HG02759 (cell line): Measurements from ENCODE around the gene KRT78.
"Not testable (repeated sequence)": the region's sequence is repeated elsewhere in the genome, so short reads cannot be mapped to it uniquely, and the experiment has no call there.

Experiments used
- ATAC-seq: cut with Tn5 transposase; IDR thresholded peaks from one replicate; pipeline ENCODE4 v1.9.1; 2021; ENCODE audit warnings: mild to moderate bottlenecking, moderate library complexity; ENCODE audit not compliant: unreplicated experiment

Gene KRT78

DNA sequence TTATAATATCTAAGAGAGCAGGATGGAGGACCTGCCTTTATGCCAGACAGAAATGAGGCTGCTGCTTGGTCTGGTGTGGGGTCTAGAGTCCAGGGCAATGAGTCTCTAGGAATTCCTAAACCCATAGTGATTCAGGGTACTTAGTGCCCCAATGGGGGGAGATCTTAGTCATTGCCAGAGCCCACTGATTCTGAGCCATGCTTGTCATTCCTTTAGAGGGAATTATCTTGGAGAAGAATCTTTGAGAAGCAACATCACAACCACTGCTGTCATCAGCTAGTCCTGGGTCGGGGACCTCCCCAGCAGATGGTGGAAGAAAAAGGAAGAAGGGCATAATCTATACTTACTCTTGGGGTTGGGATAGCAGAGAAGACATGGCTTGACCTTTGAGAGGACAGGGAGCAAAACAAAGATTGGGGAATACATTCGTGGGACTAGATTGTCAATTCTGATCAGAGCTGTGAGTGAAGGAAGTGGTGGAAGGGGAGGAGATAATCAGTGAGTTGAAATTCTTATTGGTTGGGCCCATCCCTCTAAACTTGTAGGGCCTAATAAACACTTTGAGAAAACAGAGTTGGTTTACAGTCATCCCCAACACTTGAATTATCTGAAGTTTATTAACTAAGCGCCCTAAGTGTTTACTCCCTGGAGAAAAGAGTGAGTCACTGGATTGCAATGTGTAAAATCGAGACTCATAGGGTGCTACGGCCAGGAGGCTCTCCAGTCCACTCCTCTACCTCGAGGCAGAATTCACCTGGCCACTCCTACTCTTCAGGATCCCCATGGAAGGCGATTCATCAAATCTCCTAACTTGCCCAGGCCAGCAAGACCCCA lies 49.9 kb downstream of the KRT78 start:
- ATAC-seq: no peak

DNA sequence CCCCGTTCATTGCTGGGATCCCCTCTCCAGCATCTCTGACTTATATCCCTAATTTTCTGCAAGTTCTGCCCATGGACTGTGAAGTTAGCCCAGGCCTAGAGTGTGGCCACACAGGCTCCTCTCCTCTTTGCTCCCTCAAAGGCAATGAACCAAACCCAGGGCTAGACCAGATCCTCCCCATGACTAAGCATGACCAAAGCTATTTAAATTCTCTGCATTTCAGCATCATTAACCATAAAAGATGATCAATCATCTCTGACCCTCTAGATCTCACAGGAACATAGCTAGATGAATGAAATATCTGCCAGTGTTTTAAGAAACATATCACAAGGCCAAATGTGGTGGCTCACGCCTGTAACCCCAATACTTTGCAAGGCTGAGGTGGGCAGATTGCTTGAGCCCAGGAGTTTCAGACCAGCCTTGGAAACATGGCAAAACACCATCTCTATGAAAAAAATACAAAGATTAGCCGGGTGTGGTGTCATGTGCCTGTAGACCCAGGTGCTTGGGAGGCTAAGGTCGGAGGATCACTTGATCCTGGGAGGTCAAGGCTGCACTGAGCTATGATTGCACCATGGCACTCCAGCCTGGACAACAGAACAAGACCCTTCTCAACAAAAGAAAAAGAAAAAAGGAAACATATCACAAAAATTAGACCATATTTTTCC lies 50.7 kb downstream of the KRT78 start:
- ATAC-seq: no peak

- ATAC-seq: no peak
Measured at GRCh38 chr12:52797529-52797894, 51.3 kb downstream of the KRT78 start.

- ATAC-seq: no peak
Measured at GRCh38 chr12:52796839-52797528, 51.8 kb downstream of the KRT78 start.

- ATAC-seq: no peak
Measured at GRCh38 chr12:52796429-52796794, 52.4 kb downstream of the KRT78 start.

DNA sequence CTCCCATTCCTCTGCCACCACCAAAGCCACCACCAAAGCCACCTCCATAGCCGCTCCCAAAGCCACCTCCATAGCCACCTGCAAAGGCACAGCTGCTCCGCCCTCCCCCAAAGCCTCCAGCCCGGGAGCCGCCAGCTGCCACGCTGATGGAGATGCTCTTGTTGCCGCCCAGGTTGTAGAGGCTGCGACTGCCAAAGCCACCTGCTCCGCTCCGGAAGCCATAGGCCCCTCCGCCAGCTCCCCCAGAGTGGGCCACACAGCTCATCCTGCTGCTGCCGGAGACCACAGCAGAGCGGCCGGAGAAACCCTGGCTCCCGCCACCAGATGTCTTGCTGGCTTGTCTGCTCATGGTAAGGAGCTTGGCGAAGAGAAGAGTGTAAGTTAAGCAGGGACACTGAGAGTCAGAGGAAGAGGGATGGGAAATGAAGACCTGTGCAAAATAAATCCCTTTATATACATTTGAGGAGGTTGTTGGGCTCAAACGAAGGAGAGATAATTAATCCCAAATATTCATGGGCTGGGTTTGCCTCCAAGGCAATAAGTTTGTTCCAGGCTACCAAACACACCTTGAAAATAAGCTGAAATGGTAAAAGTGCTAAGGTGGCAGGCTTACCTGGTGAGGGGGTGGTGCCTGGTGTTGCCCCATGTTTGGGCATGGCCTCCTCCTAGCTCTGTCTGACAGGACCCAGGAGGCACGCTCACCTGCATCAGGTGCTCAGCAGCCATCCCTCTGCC lies 52.9 kb downstream of the KRT78 start, which contains the start of gene KRT3:
KRT3 (minus strand) TSS at position 424 of the 735 bp plus-strand sequence; CDS start at position 349, 75 bp downstream.
- no peak for ATAC-seq

DNA sequence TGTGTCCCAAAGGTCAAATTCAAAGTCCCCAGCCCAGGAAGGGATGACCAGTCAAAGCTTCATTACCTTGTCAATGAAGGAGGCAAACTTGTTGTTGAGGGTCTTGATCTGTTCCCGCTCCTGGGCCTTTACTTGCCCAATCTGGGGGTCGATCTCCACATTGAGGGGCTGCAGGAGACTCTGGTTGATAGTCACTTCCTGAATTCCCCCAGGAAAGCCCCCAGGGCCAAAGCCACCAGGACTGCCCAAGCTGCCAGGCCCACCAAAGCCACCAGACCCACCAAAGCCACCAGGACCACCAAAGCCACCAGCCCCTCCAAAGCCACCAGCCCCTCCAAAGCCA lies 53.5 kb downstream of the KRT78 start:
- not testable (repeated sequence) for ATAC-seq

DNA sequence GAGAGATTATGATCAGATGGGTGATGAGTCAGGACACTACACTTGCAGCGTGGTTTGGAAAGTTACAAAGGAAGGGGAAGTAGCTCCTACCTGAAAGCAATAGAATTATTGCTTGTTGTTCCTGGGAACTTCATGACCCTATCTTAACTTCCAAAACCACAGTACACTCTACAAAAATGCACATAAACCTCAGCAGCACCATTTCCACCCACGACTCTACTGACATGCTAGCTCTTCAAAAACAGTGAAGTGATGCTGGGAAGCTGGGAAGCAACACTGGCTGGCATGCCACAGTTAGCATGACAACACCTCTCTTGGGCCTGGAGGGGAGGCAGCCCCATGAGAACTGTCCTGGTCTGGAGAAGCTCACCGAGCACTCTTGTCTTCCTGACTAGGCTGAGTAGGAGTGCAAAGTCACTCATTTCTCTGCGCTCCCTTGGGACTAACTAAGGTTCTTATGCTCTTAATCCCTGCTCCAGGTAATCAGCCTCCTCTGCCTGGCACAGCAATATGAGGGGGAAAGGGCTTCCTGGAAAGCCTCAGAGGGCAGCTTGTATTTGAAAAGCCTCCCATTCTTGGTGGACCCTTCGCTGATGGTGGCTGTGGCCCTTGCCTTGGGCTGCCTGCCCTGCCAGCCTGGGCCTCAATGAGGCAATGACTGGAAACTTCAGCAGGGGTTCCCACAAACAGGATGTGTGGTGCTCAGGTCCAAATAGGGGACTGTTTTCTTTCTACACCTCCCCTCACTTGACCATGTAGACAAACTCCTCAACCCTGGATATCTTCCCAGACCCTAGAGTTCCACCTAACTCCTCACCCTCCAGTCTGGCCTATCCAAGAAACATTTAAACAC lies 54.1 kb downstream of the KRT78 start:
- ATAC-seq: no peak

DNA sequence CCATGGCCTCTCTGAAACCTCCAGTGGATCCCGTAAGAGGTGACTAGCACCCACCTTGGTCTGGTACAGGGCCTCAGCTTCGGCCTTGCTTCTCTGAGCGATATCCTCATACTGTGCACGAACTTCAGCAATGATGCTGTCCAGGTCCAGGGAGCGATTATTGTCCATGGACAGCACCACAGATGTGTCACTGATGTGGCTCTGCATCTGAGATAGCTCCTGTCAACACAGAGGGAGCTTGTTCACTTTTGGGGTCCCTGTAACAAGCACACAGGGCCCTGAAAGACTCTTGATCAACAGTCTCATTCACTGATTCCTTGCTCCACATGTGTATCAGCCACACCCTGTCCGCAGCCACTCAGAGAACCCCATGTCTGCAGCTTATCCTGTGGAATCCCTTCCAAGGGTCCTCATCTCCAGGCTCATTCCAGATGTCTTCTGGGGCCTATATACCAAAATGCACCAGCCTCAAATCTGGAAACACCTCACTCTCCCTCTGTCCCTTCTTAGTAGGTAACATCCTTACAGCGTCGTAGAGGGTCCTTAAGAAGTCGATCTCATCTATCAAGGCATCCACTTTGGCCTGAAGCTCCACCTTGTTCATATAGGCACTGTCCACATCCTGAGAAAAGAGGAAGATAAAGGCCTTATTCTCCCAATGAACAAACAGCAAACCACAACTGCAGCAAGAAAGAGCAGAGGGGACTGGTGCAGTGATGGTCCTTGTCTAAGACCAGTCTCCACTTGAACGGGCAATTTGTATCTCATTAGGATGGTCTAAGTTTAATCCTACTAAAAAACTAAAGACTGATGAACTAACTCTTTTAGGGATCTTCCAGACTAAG lies 56.4 kb downstream of the KRT78 start:
- no peak for ATAC-seq

GRCh38 chr12:52791271-52792184 lies 57.3 kb downstream of the KRT78 start:
- no peak for ATAC-seq

DNA sequence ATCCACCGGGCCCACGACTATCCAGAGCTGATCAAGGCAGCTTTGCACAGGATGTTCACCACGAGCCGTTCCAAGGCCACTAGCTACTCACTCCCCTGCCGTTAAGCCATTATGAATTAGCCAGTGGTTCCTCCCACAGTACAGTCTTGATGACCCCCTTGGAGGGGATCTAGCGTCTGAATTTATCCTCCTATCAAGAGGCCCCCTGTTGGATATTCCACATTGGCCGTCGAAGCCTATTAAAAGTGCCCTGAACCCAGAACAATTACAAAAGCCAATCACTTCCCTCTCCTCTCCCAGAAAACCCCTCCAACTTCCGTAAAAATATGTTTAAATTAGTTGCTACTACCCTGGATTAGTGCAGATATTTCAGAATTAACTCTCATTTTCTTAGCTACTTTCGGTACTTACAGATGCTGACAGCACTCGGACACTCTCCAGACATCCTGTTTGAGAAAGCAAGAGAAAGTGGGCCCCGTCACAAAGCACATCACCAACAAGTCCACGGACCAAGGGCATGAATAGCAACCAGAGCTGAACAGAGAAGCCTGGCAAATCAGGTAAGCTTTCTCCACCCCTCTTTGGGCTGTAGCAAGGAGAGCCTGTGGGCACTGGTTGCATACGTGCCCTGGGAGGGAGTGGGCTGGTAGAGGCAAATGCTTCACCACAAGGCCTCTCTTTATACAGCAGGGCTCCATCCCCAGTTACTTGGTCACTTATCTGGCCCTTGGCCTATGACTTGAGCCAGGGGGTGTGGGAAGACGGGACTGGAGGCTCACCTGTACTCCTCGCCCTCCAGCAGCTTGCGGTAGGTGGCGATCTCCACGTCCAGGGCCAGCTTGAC lies 58.1 kb downstream of the KRT78 start:
- no peak for ATAC-seq

DNA sequence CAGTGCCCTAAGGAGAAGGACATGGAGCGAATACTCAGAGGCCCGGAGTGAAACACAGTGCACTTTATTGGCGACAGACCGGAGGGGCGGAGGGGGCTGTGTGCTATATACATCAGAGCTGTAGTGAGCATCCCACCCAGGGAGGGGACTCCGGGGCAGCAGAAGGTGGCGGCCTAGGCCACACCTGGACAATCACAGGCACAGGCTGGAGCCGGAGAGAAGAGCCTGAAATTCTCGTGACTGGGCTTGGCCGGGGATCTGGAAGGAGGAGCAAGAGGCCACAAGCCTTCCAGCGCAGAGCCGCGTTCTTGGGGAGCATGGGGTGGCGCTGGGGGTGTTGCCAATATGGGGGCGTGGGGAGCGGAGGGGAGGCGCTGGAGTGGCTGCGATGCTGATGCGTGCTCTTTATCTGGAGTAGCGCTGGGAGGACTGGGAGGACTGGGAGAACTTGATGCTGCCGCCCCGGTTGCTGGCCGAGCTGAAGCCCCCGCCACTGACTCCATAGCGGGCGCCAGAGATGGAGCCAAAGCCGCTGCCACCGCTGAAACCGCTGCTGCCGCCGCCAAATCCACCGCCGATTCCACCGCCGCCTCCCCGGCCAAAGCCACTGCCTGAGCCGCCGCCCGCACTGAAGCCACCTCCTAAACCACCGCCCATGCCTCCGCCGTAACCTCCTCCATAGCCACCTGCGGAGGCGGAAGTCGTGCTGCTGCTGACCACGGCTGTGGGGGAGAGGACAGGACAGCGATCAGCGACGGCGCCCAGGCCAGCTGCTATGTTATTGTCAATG lies 59.0 kb downstream of the KRT78 start:
- no peak for ATAC-seq

DNA sequence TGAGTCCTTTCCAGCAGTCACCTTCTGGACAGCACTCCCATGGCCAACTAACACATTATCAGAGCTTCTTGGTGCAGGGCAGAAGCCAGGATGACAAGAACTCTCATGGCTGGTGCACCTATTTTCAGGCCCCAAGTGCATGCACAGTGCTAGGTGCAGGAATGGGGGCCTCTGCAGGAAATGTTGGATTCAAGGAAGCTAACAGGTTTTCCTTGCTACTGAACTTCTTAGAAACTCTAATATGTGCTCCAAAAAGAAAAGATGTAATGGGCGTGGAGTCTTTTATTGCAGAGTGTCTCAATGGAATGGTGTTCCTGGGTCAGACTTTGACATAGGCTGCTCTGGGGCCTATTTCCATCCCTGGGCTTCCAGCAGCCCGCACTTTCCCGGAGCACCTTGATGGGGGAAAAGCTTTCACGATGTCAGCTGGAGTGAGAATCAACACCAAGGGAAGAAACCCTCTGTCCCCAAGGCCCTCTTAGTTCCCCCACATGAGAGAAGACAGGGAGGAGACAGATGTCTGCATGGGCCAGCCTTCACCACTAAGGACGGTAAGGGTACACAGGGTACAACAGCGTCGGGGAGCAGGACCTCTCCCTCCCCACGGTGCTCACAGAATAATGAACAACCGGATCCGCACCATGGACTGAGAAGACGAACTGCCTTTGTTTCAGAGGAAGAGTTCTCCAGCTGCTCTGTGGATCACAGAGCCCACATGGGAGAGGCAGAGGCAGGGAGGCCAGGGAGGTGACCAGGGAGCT lies 59.7 kb downstream of the KRT78 start:
- ATAC-seq: no peak

- no peak for ATAC-seq
Measured at GRCh38 chr12:52788192-52788875, 60.5 kb downstream of the KRT78 start.
